GM23338 (cell line): Measurements from ENCODE around the gene RCAN1. TPM values are rescaled to one million over a fixed set of nuclear protein-coding genes. Genes with fewer than 3 reads are reported as not detected.

Experiments used
- ATAC-seq: fragments of 200-7000 bp; cut with Tn5 transposase; 3 replicates; pipeline ENCODE4 v1.9.1; 2020
- DNase-seq: peaks from one replicate; pipeline ENCODE4 v3.0.0-alpha.2; 2015; ENCODE audit warnings: low spot score
- H2AFZ ChIP-seq: fragments of 200-600 bp; sonication (generic); 2 replicates; pipeline ENCODE4 v1.8.0; 2016; ENCODE audit warnings: antibody characterized with exemption, mild to moderate bottlenecking, moderate library complexity
- H3F3A ChIP-seq: fragments of 200-600 bp; sonication (generic); replicated peaks from 2 replicates; pipeline ENCODE4 v1.8.0; 2017; ENCODE audit warnings: antibody characterized with exemption, mixed run types, low read depth
- H3K27ac ChIP-seq: fragments of 200-600 bp; sonication (generic); 2 replicates; pipeline ENCODE4 v1.6.1; 2016; ENCODE audit warnings: low read depth
- H3K27me3 ChIP-seq: fragments of 200-600 bp; sonication (generic); 2 replicates; pipeline ENCODE4 v1.8.0; 2016; ENCODE audit warnings: mild to moderate bottlenecking, mixed run types, moderate library complexity; ENCODE audit not compliant: insufficient read depth
- H3K36me3 ChIP-seq: fragments of 200-600 bp; sonication (generic); 2 replicates; pipeline ENCODE4 v1.8.0; 2016; ENCODE audit warnings: mild to moderate bottlenecking; ENCODE audit not compliant: insufficient read depth
- H3K4me1 ChIP-seq: fragments of 200-600 bp; sonication (generic); 2 replicates; pipeline ENCODE4 v1.8.0; 2016; ENCODE audit warnings: mild to moderate bottlenecking, moderate library complexity; ENCODE audit not compliant: insufficient read depth
- H3K4me2 ChIP-seq: fragments of 200-600 bp; sonication (generic); 2 replicates; pipeline ENCODE4 v1.7.1; 2017; ENCODE audit warnings: mixed run types
- H3K4me3 ChIP-seq: fragments of 200-600 bp; sonication (generic); 2 replicates; pipeline ENCODE4 v1.6.1; 2016; ENCODE audit warnings: mixed run types
- H3K79me2 ChIP-seq: fragments of 200-600 bp; sonication (generic); replicated peaks from 2 replicates; pipeline ENCODE4 v1.8.0; 2017; ENCODE audit warnings: mild to moderate bottlenecking; ENCODE audit not compliant: insufficient read depth
- H3K9me2 ChIP-seq: fragments of 200-600 bp; sonication (generic); 2 replicates; pipeline ENCODE4 v1.8.0; 2017; ENCODE audit not compliant: insufficient read depth
- H4K20me1 ChIP-seq: fragments of 200-600 bp; sonication (generic); replicated peaks from 2 replicates; pipeline ENCODE4 v1.8.0; 2017; ENCODE audit warnings: mild to moderate bottlenecking; ENCODE audit not compliant: insufficient read depth
- H3K27ac Mint-ChIP-seq: 2 replicates; pipeline ENCODE4 v1.8.0; 2020; ENCODE audit warnings: inconsistent platforms, mild to moderate bottlenecking, moderate library complexity, mixed read lengths
- H3K27me3 Mint-ChIP-seq: 3 replicates; pipeline ENCODE4 v1.8.0; 2022; ENCODE audit warnings: low read depth, mild to moderate bottlenecking, moderate library complexity, mixed read lengths, inconsistent platforms; ENCODE audit not compliant: insufficient read depth, poor library complexity
- H3K36me3 Mint-ChIP-seq: 3 replicates; pipeline ENCODE4 v1.8.0; 2021; ENCODE audit warnings: low read depth, mild to moderate bottlenecking, inconsistent platforms, moderate library complexity, mixed read lengths
- H3K4me1 Mint-ChIP-seq: 3 replicates; pipeline ENCODE4 v1.8.0; 2020; ENCODE audit warnings: mild to moderate bottlenecking, inconsistent platforms, mixed read lengths
- H3K4me3 Mint-ChIP-seq: 3 replicates; pipeline ENCODE4 v1.8.0; 2021; ENCODE audit warnings: moderate library complexity, mild to moderate bottlenecking, inconsistent platforms, mixed read lengths
- H3K9me3 Mint-ChIP-seq: 3 replicates; pipeline ENCODE4 v1.8.0; 2020; ENCODE audit warnings: moderate library complexity, mild to moderate bottlenecking, inconsistent platforms, mixed read lengths
- EZH2 ChIP-seq: fragments of 200-600 bp; sonication (generic); IDR thresholded peaks from one replicate; pipeline ENCODE4 v1.8.0; 2017; ENCODE audit warnings: antibody characterized with exemption, mild to moderate bottlenecking, low read depth; ENCODE audit not compliant: unreplicated experiment
- POLR2AphosphoS5 ChIP-seq: IDR thresholded peaks from 2 replicates; pipeline ENCODE4 v1.6.1; 2016; ENCODE audit warnings: antibody characterized with exemption, low read depth
- STAT1 ChIP-seq: IDR thresholded peaks from one replicate; pipeline ENCODE4 v1.6.1; 2016; ENCODE audit warnings: antibody characterized with exemption; ENCODE audit not compliant: unreplicated experiment
- polyA plus RNA-seq: library from polyadenylated mRNA; unstranded; fragments of >200 nt; fragmentation: Nextera tagmentation; extraction: Ambion mirVana; gene quantifications from 2 replicates; pipeline ENCODE4 v1.2.1, GENCODE V29; 2016
- total RNA-seq: library from RNA; depleted of rRNA; stranded (reverse); fragments of >200 nt; shearing (Covaris generic); gene quantifications from 2 replicates; pipeline ENCODE4 v1.2.3, GENCODE V29; 2014
- TF ChIP-seq, protein P1 (sequence below): fragments of 250-450 bp; sonication (Bioruptor Pico); IDR thresholded peaks from 2 replicates; pipeline ENCODE4 v1.5.0; 2020; ENCODE audit warnings: mild to moderate bottlenecking, moderate library complexity
- TF ChIP-seq, protein P2 (sequence below): IDR thresholded peaks from 2 replicates; pipeline ENCODE4 v1.6.1; 2016; ENCODE audit warnings: antibody characterized with exemption
- TF ChIP-seq, protein P3 (sequence below), 2 experiments: fragments of 200-600 bp in 1 of 2; sonication (generic) in 1 of 2; conservative IDR thresholded peaks; 2 replicates each; pipeline versions ENCODE4 v1.5.1 to v1.6.1; 2016 to 2017; ENCODE audit warnings: antibody characterized with exemption in 2 of 2, low read depth in 2 of 2, mild to moderate bottlenecking in 2 of 2, moderate library complexity in 1 of 2
- TF ChIP-seq, protein P4 (sequence below): IDR thresholded peaks from one replicate; pipeline ENCODE4 v1.6.1; 2018; ENCODE audit warnings: antibody characterized with exemption; ENCODE audit not compliant: unreplicated experiment

Gene RCAN1
- total and polyA plus RNA-seq, 2 experiments from 2014 or later, result 3.7 to 5.2 TPM

DNA sequence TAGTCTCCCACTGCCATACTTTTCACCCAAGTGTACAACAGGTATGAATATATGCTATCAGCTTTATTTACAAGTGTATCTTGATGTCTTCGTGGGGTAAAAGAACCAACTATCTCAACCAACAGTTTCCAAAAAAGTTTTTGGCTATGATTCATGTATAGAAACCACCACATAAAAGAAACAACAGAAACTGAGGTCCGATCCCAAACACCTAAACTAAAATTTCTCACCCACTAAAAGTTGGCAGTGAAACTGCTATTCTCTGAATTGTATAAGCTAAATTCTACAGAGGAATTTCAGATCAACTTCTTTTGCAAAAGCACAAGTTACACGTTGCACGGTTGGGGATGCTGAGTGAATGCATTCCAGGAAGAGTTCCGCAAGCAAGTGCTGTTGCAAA, 97.9 kb downstream of the RCAN1 start (continued):
- TF ChIP-seq, protein P1, sequence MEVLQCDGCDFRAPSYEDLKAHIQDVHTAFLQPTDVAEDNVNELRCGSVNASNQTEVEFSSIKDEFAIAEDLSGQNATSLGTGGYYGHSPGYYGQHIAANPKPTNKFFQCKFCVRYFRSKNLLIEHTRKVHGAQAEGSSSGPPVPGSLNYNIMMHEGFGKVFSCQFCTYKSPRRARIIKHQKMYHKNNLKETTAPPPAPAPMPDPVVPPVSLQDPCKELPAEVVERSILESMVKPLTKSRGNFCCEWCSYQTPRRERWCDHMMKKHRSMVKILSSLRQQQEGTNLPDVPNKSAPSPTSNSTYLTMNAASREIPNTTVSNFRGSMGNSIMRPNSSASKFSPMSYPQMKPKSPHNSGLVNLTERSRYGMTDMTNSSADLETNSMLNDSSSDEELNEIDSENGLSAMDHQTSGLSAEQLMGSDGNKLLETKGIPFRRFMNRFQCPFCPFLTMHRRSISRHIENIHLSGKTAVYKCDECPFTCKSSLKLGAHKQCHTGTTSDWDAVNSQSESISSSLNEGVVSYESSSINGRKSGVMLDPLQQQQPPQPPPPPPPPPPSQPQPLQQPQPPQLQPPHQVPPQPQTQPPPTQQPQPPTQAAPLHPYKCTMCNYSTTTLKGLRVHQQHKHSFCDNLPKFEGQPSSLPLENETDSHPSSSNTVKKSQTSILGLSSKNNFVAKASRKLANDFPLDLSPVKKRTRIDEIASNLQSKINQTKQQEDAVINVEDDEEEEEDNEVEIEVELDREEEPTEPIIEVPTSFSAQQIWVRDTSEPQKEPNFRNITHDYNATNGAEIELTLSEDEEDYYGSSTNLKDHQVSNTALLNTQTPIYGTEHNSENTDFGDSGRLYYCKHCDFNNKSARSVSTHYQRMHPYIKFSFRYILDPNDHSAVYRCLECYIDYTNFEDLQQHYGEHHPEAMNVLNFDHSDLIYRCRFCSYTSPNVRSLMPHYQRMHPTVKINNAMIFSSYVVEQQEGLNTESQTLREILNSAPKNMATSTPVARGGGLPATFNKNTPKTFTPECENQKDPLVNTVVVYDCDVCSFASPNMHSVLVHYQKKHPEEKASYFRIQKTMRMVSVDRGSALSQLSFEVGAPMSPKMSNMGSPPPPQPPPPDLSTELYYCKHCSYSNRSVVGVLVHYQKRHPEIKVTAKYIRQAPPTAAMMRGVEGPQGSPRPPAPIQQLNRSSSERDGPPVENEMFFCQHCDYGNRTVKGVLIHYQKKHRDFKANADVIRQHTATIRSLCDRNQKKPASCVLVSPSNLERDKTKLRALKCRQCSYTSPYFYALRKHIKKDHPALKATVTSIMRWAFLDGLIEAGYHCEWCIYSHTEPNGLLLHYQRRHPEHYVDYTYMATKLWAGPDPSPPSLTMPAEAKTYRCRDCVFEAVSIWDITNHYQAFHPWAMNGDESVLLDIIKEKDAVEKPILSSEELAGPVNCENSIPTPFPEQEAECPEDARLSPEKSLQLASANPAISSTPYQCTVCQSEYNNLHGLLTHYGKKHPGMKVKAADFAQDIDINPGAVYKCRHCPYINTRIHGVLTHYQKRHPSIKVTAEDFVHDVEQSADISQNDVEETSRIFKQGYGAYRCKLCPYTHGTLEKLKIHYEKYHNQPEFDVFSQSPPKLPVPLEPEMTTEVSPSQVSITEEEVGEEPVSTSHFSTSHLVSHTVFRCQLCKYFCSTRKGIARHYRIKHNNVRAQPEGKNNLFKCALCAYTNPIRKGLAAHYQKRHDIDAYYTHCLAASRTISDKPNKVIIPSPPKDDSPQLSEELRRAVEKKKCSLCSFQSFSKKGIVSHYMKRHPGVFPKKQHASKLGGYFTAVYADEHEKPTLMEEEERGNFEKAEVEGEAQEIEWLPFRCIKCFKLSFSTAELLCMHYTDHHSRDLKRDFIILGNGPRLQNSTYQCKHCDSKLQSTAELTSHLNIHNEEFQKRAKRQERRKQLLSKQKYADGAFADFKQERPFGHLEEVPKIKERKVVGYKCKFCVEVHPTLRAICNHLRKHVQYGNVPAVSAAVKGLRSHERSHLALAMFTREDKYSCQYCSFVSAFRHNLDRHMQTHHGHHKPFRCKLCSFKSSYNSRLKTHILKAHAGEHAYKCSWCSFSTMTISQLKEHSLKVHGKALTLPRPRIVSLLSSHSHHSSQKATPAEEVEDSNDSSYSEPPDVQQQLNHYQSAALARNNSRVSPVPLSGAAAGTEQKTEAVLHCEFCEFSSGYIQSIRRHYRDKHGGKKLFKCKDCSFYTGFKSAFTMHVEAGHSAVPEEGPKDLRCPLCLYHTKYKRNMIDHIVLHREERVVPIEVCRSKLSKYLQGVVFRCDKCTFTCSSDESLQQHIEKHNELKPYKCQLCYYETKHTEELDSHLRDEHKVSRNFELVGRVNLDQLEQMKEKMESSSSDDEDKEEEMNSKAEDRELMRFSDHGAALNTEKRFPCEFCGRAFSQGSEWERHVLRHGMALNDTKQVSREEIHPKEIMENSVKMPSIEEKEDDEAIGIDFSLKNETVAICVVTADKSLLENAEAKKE, result no peak
- TF ChIP-seq EZH2 (no peak), POLR2AphosphoS5 (no peak)

DNA sequence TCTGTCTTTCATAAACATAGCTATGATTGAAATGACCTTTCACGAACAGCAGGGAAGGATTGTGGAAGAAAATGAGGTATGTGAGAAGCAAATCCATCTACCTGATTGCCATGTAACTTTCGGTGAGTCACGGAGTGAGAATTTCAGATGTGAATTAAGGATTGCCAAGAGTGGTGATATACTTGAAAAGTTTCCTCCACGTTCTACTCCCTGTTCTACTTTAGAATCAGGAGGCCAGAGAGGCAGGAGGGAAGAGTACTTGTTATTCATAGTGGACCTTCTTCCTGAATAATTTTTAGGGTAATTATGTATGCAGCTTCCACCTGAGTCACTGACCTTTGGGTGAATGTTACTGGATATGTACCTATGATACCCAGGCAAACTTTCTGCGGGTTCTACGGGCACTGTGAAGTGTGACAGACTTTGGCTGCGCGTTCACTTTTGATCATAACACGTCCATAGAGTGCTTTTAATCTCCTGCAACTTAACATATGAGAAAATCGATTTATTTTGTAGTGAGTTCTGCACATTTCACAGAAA, 100.3 kb downstream of the RCAN1 start:
- H3K27me3 Mint-ChIP-seq, result peaks cover 4% of the 10 kb centered on the region
- Histone ChIP-seq H3K36me3 (no peaks in the 10 kb centered on the region), H3K27ac (no peak overlapping the region), H3K4me2 (no peak overlapping the region), H3K4me1 (no peaks in the 10 kb centered on the region), H3F3A (no peaks in the 10 kb centered on the region), H3K4me3 (no peak overlapping the region), H4K20me1 (no peaks in the 10 kb centered on the region), H3K9me2 (no peaks in the 10 kb centered on the region), H3K27me3 (no peaks in the 10 kb centered on the region), H3K79me2 (no peaks in the 10 kb centered on the region), H2AFZ (no peak overlapping the region)
- H3K9me3 Mint-ChIP-seq, result no peaks in the 10 kb centered on the region
- no peak overlapping the region for H3K27ac Mint-ChIP-seq
- H3K36me3 Mint-ChIP-seq, result no peaks in the 10 kb centered on the region
- no peak overlapping the region for H3K4me3 Mint-ChIP-seq
- no peak for DNase-seq
- H3K4me1 Mint-ChIP-seq, result peaks cover 14% of the 10 kb centered on the region; the same call in 2 of the 3 replicates
- no peak for ATAC-seq
- no peak for TF ChIP-seq EZH2
- no peak for TF ChIP-seq STAT1
- TF ChIP-seq, protein P2, sequence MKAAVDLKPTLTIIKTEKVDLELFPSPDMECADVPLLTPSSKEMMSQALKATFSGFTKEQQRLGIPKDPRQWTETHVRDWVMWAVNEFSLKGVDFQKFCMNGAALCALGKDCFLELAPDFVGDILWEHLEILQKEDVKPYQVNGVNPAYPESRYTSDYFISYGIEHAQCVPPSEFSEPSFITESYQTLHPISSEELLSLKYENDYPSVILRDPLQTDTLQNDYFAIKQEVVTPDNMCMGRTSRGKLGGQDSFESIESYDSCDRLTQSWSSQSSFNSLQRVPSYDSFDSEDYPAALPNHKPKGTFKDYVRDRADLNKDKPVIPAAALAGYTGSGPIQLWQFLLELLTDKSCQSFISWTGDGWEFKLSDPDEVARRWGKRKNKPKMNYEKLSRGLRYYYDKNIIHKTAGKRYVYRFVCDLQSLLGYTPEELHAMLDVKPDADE, result no peak
- TF ChIP-seq, protein P3, sequence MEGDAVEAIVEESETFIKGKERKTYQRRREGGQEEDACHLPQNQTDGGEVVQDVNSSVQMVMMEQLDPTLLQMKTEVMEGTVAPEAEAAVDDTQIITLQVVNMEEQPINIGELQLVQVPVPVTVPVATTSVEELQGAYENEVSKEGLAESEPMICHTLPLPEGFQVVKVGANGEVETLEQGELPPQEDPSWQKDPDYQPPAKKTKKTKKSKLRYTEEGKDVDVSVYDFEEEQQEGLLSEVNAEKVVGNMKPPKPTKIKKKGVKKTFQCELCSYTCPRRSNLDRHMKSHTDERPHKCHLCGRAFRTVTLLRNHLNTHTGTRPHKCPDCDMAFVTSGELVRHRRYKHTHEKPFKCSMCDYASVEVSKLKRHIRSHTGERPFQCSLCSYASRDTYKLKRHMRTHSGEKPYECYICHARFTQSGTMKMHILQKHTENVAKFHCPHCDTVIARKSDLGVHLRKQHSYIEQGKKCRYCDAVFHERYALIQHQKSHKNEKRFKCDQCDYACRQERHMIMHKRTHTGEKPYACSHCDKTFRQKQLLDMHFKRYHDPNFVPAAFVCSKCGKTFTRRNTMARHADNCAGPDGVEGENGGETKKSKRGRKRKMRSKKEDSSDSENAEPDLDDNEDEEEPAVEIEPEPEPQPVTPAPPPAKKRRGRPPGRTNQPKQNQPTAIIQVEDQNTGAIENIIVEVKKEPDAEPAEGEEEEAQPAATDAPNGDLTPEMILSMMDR (conservative IDR thresholded peaks at IDR 0.05; ENCODE audit: low read depth in 2 of 2), result no peak
- TF ChIP-seq, protein P4, sequence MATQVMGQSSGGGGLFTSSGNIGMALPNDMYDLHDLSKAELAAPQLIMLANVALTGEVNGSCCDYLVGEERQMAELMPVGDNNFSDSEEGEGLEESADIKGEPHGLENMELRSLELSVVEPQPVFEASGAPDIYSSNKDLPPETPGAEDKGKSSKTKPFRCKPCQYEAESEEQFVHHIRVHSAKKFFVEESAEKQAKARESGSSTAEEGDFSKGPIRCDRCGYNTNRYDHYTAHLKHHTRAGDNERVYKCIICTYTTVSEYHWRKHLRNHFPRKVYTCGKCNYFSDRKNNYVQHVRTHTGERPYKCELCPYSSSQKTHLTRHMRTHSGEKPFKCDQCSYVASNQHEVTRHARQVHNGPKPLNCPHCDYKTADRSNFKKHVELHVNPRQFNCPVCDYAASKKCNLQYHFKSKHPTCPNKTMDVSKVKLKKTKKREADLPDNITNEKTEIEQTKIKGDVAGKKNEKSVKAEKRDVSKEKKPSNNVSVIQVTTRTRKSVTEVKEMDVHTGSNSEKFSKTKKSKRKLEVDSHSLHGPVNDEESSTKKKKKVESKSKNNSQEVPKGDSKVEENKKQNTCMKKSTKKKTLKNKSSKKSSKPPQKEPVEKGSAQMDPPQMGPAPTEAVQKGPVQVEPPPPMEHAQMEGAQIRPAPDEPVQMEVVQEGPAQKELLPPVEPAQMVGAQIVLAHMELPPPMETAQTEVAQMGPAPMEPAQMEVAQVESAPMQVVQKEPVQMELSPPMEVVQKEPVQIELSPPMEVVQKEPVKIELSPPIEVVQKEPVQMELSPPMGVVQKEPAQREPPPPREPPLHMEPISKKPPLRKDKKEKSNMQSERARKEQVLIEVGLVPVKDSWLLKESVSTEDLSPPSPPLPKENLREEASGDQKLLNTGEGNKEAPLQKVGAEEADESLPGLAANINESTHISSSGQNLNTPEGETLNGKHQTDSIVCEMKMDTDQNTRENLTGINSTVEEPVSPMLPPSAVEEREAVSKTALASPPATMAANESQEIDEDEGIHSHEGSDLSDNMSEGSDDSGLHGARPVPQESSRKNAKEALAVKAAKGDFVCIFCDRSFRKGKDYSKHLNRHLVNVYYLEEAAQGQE, result no peak
